K562 (cell line): Measurements from ENCODE around the gene BTBD1. TPM values are rescaled to one million over a fixed set of nuclear protein-coding genes. Genes with fewer than 3 reads are reported as not detected.

Experiments used
- BDP1 ChIP-seq: IDR thresholded peaks from 3 replicates; pipeline ENCODE4 v1.6.1; 2011; ENCODE audit not compliant: insufficient read length, insufficient read depth
- C11orf30 ChIP-seq: fragments of 450-650 bp; IDR thresholded peaks from 2 replicates; pipeline ENCODE4 v1.6.1; 2016; ENCODE audit warnings: low read depth, mild to moderate bottlenecking
- E2F3 ChIP-seq: fragments of 250-450 bp; sonication (Bioruptor Pico); IDR thresholded peaks from 2 replicates; pipeline ENCODE4 v1.4.0; 2020; ENCODE audit warnings: mild to moderate bottlenecking
- E2F5 ChIP-seq: sonication (generic); formaldehyde crosslinking; IDR thresholded peaks from 2 replicates; pipeline ENCODE4 v1.8.0; 2022; ENCODE audit warnings: mild to moderate bottlenecking, missing genetic modification reagents
- ELF4 ChIP-seq: fragments of 450-650 bp; formaldehyde crosslinking; IDR thresholded peaks from 2 replicates; pipeline ENCODE4 v1.4.0; 2022; ENCODE audit warnings: missing genetic modification characterization
- FOXK2 ChIP-seq, 2 experiments: fragments of 450-650 bp; IDR thresholded peaks in 1 of 2; conservative IDR thresholded peaks in 1 of 2; 2 replicates each; pipeline ENCODE4 v1.6.1; 2016; ENCODE audit warnings: low read depth in 2 of 2, mild to moderate bottlenecking in 1 of 2
- HNRNPUL1 ChIP-seq: fragments of 200-400 bp; formaldehyde crosslinking; IDR thresholded peaks from 2 replicates; pipeline ENCODE4 v1.6.1; 2017; ENCODE audit warnings: low read length
- MAX ChIP-seq: sonication (generic); formaldehyde crosslinking; IDR thresholded peaks from 2 replicates; pipeline ENCODE4 v1.9.0; 2022; ENCODE audit warnings: mild to moderate bottlenecking, missing genetic modification reagents
- MCM2 ChIP-seq: fragments of 450-650 bp; IDR thresholded peaks from 2 replicates; pipeline ENCODE4 v1.6.1; 2017; ENCODE audit warnings: low read depth, mild to moderate bottlenecking
- MTA2 ChIP-seq: fragments of 450-650 bp; IDR thresholded peaks from 2 replicates; pipeline ENCODE4 v1.6.1; 2016; ENCODE audit warnings: low read depth
- RBM34 ChIP-seq: fragments of 200-400 bp; formaldehyde crosslinking; IDR thresholded peaks from 2 replicates; pipeline ENCODE4 v1.6.1; 2018; ENCODE audit warnings: low read length, borderline replicate concordance; ENCODE audit not compliant: insufficient read depth
- TAL1 ChIP-seq: fragments of 450-650 bp; IDR thresholded peaks from 2 replicates; pipeline ENCODE4 v1.6.1; 2016; ENCODE audit warnings: mild to moderate bottlenecking
- ZBTB5 ChIP-seq: fragments of 450-650 bp; IDR thresholded peaks from 2 replicates; pipeline ENCODE4 v1.6.1; 2017; ENCODE audit warnings: antibody characterized with exemption
- ZNF324 ChIP-seq: fragments of 250-450 bp; sonication (Bioruptor Pico); IDR thresholded peaks from 2 replicates; pipeline ENCODE4 v1.4.0; 2020; ENCODE audit warnings: mild to moderate bottlenecking
- ZNF407 ChIP-seq: fragments of 450-650 bp; IDR thresholded peaks from 2 replicates; pipeline ENCODE4 v1.6.1; 2016; ENCODE audit warnings: low read depth
- ZNF511 ChIP-seq: sonication (generic); formaldehyde crosslinking; IDR thresholded peaks from 2 replicates; pipeline ENCODE4 v1.8.0; 2022; ENCODE audit warnings: mild to moderate bottlenecking, missing genetic modification reagents
- ZNF830 ChIP-seq: fragments of 250-450 bp; sonication (Bioruptor Pico); IDR thresholded peaks from 2 replicates; pipeline ENCODE4 v1.5.0; 2021; ENCODE audit warnings: mild to moderate bottlenecking
- polyA plus RNA-seq, 8 experiments: library from polyadenylated mRNA; depleted of rRNA in 4 of 8; stranded (reverse) in 5 of 8; unstranded in 3 of 8; fragments of >200 nt; fragmentation: Nextera tagmentation in 2 of 8; fragmentation: Illumina TruSeq in 1 of 8; extraction: Ambion mirVana in 2 of 8; extraction: Trizol in 1 of 8; gene quantifications; 2 replicates each; pipeline versions ENCODE4 v1.2.1 to v1.2.3, GENCODE V29; 2011 to 2014; ENCODE audit warnings: inconsistent platforms in 1 of 8, missing spikeins in 1 of 8
- total RNA-seq, 7 experiments: library from RNA; depleted of rRNA in 6 of 7; stranded (reverse); fragments of >200 nt in 6 of 7; fragmentation: Illumina TruSeq in 2 of 7; extraction: Trizol in 2 of 7; gene quantifications; 2 replicates each; pipeline versions ENCODE4 v1.2.1 to v1.2.3, GENCODE V29; 2011 to 2021; ENCODE audit warnings: low replicate concordance in 1 of 7

The BTBD1 gene
- total and polyA plus RNA-seq, 9 of the 15 experiments (the other 6 are each of a cell fraction or from before 2014, with no cell fraction given): 19.4 to 106 (median 90.4) TPM

GRCh38 chr15:82985688-82986441, 81.2 kb downstream of the BTBD1 start, which contains the start of gene RAMAC (continued):
- TF ChIP-seq MTA2 (no peak), RBM34 (no peak), MAX (CRISPR knock-in tag) (peak; percentile 64; the same call in 1 of the 2 replicates), E2F5 (CRISPR knock-in tag) (peak; percentile 92), E2F3 (CRISPR knock-in tag) (peak; percentile 25; the same call in 1 of the 2 replicates), ZNF511 (CRISPR knock-in tag) (peak; percentile 56; the same call in 1 of the 2 replicates), TAL1 (no peak), MCM2 (no peak), ZNF324 (CRISPR knock-in tag) (no peak), ZNF407 (peak; percentile 64; the same call in 1 of the 2 replicates), C11orf30 (peak; percentile 75), FOXK2 (conservative IDR thresholded peaks at IDR 0.05 in 1 of 2, IDR thresholded peaks at IDR 0.05 in 1 of 2; ENCODE audit: low read depth in 2 of 2) (peak in 1 of 2 experiments; percentile 26; a peak in 1 of 4 replicates), HNRNPUL1 (no peak), ZNF830 (CRISPR knock-in tag) (no peak), ZBTB5 (no peak), ELF4 (CRISPR knock-in tag) (no peak), BDP1 (no peak)
